Measurements from ENCODE around the gene RBL2.

DNA sequence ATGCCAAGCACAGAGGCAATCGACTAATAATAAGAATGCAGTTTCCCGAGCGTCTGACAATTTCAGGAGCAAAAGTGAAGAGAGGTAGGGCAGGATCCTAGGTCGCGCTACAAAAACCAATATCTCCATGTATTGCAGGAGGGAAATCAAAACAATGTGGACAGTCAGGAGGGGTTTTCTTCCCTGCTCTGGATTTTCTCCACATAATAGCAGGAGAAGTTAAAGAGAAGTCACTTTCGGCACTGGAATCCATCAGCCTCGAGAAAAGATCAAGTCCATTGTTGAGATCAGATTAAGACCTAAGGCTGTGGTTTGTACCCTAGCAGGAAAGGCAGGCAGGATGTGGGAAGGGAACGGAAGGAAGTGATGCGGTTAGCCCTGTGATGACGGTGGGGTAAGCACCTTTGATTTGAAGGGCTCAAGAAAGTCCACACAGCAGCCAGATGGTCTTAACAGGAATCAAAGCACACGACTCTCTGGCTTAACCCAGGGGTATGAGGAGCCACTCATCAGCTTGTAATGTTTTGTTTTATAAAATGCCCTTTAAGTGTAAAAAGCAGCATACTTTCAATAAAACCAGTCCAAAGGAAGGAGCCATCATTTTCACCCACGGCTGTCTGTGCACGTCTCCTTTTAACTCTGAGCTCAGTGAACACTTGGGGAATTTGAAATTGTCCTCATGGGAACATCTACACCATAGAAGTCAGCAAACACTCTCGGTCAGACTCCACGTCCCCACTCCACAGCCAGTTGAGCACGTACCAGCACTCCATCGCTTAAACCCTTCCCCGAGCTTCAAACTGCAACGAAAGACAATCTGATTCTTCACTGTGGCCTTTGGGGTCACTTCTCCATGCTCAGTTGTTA, 84.5 kb downstream of the RBL2 start:
- TF ChIP-seq ZNF274 (IDR thresholded peaks at IDR 0.05; ENCODE audit: low read depth, low read length) (no peak), SUZ12 (IDR thresholded peaks at IDR 0.05; ENCODE audit: extremely low read depth, insufficient read depth, insufficient read length) (no peak), YY1 (IDR thresholded peaks at IDR 0.05; ENCODE audit: insufficient read depth, insufficient read length) (no peak)

Measured in NT2/D1 (cell line).